GM18873 (cell line): ENCODE results near the gene ACAD11.
"Not testable (repeated sequence)": the region's sequence is repeated elsewhere in the genome, so short reads cannot be mapped to it uniquely, and the experiment has no call there.

Source experiments
- ATAC-seq: cut with Tn5 transposase; IDR thresholded peaks from one replicate; pipeline ENCODE4 v1.9.1; 2021; ENCODE audit warnings: mild to moderate bottlenecking, moderate library complexity, moderate number of reproducible peaks; ENCODE audit not compliant: unreplicated experiment, low FRiP score

Gene ACAD11

DNA sequence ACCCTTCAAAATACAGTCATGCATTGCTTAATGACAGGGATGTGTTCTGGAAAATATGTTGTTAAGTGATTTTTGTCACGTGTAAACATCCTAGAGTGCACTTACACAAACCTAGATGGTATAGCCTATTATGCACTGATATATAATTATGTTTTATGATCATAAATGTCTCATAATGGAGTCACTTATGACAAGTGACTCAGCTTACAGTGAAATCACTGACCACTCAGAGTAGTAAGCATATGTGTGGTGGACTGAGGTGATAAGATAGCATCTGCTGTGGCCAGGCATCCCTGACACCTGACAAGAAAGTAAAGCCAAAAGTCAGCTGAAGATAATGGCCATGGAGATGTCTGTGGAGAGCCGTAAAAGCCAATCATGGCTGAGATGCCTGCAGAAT, 5.4 kb downstream of the ACAD11 start:
- ATAC-seq = no peak

DNA sequence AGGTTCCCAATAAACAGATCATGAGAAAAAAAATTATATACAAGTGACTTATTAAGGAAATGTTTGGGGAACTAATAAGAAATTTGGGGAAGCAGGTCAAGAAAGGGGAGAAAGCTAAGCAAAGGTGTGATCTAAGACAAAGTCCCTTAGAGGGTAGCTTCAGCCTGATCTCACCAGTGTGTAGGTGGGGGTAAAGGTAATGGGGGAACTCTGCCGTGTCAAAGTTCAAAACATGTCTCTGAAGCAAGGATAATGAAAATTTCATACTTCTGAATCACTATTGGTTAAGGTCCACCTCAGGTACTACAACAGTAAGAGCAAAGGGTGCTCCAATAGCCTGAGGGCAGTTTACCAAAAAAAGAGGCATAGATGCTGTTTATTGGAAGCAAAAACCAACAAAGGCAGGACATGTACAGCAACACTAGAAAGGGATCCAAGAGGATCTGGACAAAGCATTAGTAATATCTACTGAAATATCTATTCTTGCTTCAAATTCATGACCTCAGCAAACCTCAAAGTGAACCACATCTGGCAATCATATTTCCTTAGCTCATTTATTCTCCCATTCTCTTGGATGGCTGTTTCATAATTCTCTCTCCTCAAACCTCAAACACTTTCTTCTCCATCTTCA, 6.9 kb downstream of the ACAD11 start:
- no peak for ATAC-seq

DNA sequence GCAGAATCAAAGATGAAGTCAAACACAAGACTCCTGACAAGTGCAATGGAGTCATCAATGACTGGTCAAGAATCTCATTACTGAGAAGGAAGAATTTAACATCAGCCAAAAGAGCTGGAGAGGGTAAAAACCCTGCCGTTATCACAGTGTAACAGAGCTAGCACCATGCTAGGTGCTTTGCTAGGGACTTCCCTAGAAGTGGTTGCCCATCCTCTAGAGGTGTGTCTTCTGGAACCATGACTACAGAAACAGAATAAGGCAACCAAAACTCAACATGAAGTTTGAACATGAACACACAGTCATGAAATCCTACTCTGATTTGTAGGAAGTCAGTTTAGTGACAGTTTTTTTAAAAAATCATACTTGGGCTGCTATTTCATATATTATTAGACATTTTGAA, 9.5 kb downstream of the ACAD11 start:
- ATAC-seq = no peak

DNA sequence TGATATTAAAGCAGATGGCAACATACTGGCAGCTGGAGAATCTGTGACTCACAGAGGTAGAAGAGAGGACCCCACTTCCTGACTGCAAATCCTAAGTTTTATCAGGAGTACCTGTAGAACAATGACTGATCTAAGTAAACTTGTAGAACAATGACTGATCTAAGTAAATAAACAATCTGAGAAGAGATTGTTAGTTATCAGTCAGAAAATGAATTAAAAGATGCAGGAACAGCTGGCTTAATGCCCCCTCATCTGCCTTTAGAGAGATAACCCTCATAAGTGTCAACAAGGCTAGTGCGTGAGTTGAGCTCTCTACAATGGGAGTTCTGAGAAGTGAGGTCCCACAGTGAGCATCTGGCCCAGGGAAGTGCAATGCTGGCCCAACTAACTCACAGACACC, 14.6 kb downstream of the ACAD11 start:
- ATAC-seq = no peak

DNA sequence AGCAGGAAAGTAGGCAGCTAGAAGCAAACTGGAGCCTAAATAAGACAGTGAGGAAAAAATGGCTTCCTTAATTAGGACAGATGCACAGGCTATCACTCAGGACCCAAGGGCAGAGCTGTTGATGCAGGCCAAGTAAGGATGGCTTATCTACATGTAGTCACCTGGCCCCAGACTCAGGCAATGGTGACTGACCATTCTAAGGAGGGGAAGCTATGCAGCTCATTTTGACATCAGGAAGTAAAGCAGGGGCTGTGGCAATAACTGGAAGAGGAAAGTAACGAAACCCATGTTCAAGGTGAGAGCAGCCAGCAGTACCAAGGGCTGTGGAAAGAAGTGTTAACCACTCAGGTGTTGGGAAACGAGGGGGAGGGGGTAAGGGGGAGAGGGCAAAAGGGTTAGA, 16.2 kb downstream of the ACAD11 start:
- no peak for ATAC-seq

DNA sequence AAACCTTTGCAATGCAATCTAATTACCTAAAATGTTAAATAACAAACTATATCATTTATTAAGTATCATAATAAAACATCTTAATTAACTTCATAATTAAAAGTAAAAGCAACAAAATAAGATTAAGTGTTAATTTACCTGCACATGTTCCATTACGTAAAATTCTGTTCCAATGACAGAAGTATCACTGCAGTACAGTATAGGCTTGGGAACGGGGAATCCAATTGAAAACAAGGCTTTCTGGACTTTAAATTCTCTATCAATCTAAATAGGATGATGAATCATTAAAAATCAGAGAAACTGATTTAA, 17.1 kb downstream of the ACAD11 start:
- ATAC-seq = no peak

DNA sequence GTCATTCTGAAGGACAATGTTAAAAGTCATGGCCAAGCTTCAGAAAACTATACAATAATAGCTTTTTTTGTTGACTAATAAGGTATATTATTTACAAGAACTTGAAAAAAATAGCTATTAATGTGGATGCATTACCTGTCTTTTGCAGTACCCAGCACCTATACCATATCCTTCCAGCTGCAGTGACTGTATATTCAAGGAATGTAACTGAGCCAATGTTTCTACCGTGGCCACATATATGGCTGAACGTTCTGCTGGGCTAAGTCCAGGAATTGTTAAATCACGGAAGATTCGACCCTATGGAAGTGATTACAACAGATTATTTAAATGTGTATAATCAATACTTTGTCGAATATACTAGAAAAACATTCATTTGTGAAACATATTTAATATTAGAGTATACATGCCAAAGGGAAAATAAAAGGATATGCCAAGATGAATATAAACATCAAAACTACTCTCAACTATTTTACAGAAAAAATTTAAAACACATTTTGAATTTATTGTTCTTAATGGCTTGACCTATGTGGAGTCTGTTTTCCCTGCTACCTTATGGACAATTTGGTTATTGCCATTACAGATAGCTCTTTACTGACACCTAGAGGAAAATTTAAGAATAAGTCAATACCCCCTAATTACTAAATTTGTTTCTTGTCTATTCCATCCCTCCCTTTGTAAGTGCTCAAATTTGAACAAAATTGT, 17.6 kb downstream of the ACAD11 start:
- ATAC-seq = no peak

DNA sequence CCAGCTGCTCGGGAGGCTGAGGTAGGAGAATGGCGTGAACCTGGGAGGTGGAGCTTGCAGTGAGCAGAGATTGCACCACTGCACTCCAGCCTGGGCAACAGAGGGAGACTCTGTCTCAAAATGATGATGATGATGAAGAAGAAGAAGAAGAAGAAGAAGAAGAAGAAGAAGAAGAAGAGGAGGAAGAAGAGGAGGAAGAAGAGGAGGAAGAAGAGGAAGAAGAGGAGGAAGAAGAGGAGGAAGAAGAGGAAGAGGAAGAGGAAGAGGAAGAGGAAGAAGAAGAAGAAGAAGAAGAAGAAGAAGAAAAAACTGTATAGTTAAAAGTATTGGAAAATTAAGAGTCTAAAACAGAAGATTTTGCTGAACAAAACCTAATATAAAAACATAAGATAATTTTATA, 18.2 kb downstream of the ACAD11 start:
- not testable (repeated sequence) for ATAC-seq

DNA sequence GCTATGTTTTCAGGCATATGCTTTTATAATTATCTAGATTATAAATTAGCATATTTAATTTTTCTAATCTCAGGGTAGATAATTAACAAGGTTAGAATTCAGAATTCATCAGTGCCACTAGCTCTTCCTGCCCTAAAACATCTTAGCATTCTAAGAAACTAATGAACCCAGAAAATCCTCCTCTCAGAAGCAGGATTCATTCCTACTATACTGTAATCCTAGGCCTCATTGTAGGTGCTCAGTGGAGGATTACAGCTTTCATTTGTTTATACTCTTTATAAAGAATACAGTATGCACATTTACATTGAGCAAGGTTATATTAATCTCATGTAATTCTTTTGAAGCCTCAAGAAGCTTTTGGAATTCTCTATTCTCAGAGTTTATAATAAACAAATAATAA, 20.9 kb downstream of the ACAD11 start:
- no peak for ATAC-seq

DNA sequence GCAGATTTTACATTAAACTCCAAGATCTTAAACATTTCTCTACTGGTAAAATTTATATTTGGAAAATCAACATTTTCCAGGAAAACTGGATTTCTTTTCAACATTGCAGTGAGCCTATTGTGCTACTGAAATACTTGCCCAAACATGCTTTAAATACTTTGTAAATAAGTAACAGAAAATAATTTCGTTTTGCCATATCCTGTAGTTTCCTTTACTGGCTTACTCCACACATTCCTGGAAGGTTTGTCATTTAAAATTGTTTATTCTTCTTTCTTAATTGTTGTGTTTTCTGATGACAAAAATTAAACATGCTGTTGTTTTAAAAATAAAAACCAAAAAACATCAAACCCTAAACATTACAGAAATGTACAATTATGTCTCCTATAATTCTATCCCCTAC, 22.0 kb downstream of the ACAD11 start:
- no peak for ATAC-seq

DNA sequence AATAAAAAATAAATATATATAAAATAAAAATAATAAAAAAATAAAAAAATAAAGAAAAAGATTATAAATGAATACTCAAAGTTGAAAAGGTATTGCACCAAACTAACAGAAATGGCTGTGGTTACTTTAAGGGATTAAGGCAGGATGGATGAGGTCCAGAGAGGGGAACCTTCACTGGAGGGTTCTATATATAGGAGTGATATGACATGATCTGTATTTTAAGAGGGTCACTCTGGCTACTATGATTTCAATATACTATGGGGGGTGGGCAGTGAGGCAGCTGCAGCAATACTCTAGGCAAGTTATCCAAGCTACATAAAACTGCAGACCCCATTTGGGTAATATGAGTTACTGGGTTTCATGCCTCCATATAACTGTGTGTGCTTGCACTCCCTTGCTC, 24.6 kb downstream of the ACAD11 start:
- ATAC-seq = no peak

DNA sequence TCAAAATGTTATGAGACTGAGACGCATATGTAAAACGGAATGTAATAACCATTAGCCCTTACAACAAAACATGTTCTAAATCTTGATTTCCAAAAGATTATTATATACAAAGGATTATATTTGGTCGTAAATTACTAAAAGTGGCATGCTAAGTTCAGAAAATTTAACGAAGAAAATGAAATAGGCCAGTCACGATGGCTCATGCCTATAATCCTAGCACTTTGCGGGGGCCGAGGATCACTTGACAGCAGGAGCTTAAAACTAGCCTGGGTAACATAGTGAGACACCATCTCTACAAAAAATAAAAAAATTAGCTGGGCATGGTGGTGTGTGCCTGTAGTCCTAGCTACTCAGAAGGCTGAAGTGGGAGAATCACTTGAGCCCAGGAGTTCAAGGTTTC, 29.0 kb downstream of the ACAD11 start:
- ATAC-seq = no peak

DNA sequence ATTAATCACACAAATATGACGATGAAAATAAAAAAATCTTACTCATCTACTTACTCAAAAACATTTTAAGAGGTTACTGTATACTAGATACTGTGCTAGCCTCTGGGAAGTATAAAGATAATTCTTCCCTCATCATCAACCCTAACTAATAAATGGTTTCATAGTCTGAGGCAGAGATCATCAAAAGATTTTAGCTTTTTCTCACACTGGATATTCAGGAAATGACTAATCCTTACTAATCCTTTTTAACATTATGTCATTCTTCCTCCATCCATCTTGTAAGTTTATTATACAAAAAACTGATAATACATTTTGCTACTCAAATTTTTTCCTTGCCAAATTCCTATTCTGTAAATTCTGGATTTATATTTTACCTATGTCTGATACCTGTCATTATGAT, 29.7 kb downstream of the ACAD11 start:
- no peak for ATAC-seq

DNA sequence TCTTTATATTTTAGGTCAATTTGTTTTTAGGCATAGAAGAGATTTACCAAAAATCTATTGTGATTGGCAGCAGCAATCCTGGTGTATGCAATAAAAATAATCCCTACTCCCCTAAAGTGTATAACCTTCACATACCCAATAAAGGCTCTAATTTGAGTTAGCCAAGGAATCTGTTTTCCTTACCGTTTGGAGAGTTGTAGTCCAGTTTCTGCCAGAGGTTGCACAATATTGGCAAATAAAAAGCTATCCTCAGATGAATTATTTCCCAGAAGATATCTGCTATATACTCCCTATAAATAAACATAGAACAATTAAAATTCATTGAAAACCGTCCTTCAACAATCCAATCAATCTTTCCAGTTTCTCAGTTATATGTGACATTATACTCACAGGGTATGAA, 31.5 kb downstream of the ACAD11 start:
- no peak for ATAC-seq

DNA sequence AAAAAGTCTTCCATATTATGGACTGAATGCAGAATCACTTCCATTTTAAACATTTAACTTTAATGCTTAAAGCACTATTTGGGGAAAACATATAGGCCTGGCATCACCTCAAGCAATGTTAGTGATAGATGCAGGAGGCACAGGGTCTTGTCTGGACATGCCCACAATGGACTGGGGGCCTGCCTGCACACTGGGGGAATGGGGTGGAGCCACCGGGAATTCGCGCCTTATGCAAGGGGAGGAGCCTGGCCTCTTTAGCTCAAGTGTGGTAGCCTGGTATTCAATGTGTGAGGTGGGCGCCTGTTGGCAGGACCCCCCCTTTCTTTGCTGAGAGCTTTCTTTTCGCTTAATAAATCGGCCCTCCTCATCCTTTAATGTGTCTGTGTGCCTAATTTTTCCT, 32.7 kb downstream of the ACAD11 start:
- no peak for ATAC-seq

DNA sequence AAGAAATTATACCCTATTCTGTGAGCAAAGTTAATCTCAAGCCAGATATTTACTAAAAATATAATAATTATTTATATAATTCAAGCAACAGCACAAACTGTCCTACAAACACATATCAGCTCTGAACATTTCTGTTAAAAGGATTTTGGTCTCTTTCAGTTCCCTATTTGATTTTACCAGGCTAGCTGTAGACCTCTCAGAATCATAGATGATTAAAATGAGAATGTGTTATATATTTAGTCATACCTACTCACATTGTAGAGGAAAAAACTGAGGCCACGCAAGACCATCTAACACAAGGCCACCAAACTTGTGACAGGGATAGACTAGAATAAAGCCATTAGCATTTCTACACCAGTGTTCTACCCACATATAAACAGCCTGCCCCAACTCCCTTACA, 34.0 kb downstream of the ACAD11 start:
- no peak for ATAC-seq

DNA sequence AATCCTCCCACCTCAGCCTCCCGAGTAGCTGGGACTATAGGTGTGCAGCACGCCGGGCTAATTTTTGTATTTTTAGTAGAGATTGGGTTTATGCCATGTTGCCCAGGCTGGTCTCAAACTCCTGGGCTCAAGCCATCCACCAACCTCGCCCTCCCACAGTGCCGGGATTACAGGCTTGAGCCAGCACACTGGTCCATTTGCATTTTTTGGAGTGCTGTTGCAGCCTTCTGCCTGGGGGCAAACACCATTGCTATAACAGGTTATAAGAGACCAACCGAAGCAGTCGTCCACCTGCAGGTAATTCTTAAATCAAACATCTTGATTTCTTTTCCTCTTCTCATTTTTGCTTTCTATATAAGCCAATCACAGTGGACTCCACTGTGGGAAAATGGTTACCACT, 34.8 kb downstream of the ACAD11 start:
- no peak for ATAC-seq

DNA sequence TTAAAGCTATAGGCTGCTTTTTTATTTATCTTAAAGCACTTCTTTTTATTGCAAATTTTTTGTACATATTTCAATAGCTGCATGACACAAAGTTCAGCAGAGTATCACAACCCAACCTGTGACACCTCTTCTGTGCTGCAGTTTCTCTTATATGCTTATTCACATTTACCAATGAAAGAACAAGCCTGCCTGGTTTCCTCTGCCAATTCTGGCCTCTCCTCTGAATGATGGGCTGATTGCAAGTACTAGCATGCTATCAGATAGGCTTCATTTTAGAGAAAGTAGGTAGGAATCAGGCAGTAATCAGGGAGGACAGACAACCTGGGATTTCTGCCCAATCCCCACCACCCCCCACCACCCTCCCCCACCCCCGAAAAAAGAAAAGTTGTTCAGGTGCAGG, 36.0 kb downstream of the ACAD11 start:
- ATAC-seq = no peak

DNA sequence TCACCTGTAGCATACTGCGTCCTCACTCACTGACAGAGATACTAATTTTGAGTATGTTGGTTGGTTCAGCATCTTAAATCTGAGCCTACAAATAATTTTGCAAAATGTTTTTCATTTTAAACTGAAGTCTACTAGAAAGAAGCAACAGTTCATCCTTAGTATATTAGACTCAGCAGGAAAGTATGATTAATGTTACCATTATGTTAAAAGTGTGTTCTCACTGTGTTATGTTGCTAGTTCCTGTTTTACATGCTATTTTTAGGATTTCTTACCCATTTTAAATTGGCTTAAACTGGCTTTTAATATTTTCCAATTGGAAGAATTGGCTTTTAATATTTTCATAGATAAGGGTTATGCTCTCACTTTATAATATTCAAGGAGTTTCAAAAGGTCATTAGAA, 36.8 kb downstream of the ACAD11 start:
- ATAC-seq = no peak

DNA sequence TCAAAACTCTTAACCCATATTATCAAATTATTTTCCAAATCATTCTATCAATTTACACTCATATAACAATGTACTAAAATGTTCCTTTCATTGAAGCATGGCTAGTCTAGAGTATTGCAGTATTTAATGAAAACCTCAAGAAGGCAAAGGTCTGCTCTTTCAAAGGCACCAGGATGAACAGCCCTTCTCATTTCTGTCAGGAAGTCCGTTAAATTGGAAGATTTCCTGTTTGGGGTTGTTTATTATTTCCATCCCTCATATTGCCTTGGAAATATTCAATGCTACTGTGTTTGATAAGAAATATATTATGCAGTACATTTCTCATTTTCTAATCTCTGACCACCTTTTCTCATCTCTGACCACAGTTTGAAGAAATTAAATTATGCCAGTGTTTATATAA, 37.5 kb downstream of the ACAD11 start:
- no peak for ATAC-seq

DNA sequence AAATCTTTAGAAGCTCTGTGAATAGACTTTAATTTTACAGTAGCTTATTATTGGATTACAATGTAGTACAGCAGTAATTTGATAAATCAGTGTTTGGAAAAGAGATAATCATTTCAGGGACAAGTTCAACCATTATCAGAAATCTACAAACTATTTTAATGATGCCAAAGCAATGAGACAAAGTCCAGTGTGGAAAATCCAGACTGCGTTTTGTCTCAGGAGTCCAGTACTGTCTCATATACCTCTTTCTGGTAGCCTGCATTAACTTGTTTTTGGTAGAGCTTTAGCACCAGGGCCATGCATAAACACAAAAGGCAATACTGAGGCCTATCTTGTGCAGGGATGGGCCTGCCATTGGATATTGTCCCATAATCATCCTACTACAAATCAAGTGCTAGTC, 42.8 kb downstream of the ACAD11 start:
- no peak for ATAC-seq

DNA sequence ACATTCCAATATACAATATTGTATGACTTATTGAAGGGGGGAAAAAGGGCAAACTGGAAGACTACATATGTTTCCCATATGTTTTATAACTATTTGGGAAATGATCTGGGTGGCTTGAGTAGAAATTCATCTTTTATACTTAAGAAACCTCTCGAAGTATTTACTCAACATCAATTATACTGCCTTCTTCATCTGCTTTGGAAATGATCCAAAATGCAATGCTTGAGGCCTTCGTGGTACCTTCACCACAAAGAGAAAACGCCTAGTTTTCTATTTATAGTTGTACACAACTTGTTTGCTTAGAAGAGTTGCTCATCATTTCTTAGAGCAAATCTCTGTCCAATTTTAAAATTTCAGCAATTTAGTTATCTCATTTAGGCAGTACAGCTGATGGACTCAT, 43.7 kb downstream of the ACAD11 start:
- no peak for ATAC-seq

DNA sequence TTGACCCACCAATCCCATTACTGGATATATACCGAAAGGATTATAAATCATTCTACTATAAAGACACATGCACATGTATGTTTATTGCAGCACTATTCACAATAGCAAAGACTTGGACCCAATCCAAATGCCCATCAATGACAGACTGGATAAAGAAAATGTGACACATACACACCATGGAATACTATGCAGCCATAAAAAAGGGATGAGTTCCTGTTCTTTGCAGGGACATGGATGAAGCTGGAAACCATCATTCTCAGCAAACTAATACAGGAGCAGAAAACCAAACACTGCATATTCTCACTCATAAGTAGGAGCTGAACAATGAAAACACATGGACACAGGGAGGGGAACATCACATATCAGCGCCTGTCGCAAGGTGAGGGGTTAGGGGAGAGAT, 44.3 kb downstream of the ACAD11 start:
- not testable (repeated sequence) for ATAC-seq
